Spleen (tissue), 11 donors: Measurements from ENCODE around the gene SLC39A11. TPM values are rescaled to one million over a fixed set of nuclear protein-coding genes. Genes with fewer than 3 reads are reported as not detected.

ENCODE experiments used
- DNase-seq: peaks from one replicate; pipeline ENCODE4 v3.0.0-alpha.2; 2020
- H3K27ac ChIP-seq, 8 donors: fragments of 200-600 bp; sonication (generic) in 7 of 8; 1 replicate in 4 of 8; 2 replicates in 4 of 8; pipeline versions ENCODE4 v1.5.0 to v1.8.0; 2016 to 2021; ENCODE audit warnings: inconsistent platforms in 4 of 8, mild to moderate bottlenecking in 4 of 8, moderate library complexity in 1 of 8
- H3K27me3 ChIP-seq, 7 donors: fragments of 200-600 bp; sonication (generic) in 6 of 7; replicated peaks in 1 of 7; 1 replicate in 4 of 7; 2 replicates in 3 of 7; pipeline versions ENCODE4 v1.5.0 to v1.8.0; 2016 to 2021; ENCODE audit warnings: inconsistent platforms in 3 of 7, mild to moderate bottlenecking in 1 of 7
- H3K36me3 ChIP-seq, 6 donors: fragments of 200-600 bp; sonication (generic) in 5 of 6; 1 replicate in 4 of 6; 2 replicates in 2 of 6; pipeline versions ENCODE4 v1.5.0 to v1.8.0; 2016 to 2021; ENCODE audit warnings: inconsistent platforms in 2 of 6
- H3K4me1 ChIP-seq, 6 donors: fragments of 200-600 bp; sonication (generic) in 5 of 6; 1 replicate in 3 of 6; 2 replicates in 3 of 6; pipeline versions ENCODE4 v1.5.0 to v1.8.0; 2016 to 2021; ENCODE audit warnings: inconsistent platforms in 3 of 6
- H3K4me3 ChIP-seq, 8 donors: fragments of 200-600 bp; sonication (generic) in 7 of 8; 1 replicate in 4 of 8; 2 replicates in 4 of 8; pipeline versions ENCODE4 v1.5.0 to v1.8.0; 2016 to 2021; ENCODE audit warnings: inconsistent platforms in 4 of 8, mild to moderate bottlenecking in 4 of 8, moderate library complexity in 2 of 8
- H3K9me3 ChIP-seq, 8 donors: fragments of 200-600 bp; sonication (generic) in 7 of 8; 1 replicate in 4 of 8; 2 replicates in 4 of 8; pipeline versions ENCODE4 v1.5.0 to v1.8.0; 2016 to 2021; ENCODE audit warnings: inconsistent platforms in 4 of 8
- CTCF ChIP-seq, 11 experiments: fragments of 200-600 bp in 7 of 11; fragments of 450-650 bp in 4 of 11; sonication (generic) in 4 of 11; IDR thresholded peaks in 8 of 11; conservative IDR thresholded peaks in 3 of 11; 1 replicate in 7 of 11; 2 replicates in 4 of 11; pipeline versions ENCODE4 v1.4.0 to v1.8.0; 2016 to 2021; ENCODE audit warnings: antibody characterized with exemption in 11 of 11, inconsistent platforms in 4 of 11, mild to moderate bottlenecking in 1 of 11
- POLR2A ChIP-seq, 3 donors: fragments of 450-650 bp; IDR thresholded peaks; one replicate each; pipeline ENCODE4 v1.5.1; 2017; ENCODE audit warnings: antibody characterized with exemption in 3 of 3, mild to moderate bottlenecking in 1 of 3
- POLR2AphosphoS5 ChIP-seq, 3 donors: sonication (generic); formaldehyde crosslinking; IDR thresholded peaks; one replicate each; pipeline ENCODE4 v1.5.1; 2017; ENCODE audit warnings: antibody characterized with exemption in 3 of 3
- WGBS, 5 donors: extraction: QIAGEN DNeasy Blood & Tissue Kit in 3 of 5; methylation state at CpG; one replicate each; pipeline versions ENCODE4 v1.1.5 to v1.1.7; 2013 to 2018; 5-methylcytosine and 5-hydroxymethylcytosine counted together
- intact Hi-C: fragments of 100-400 bp; cut with DNase I; formaldehyde crosslinking; loops from one replicate; pipeline ENCODE4 v1.15.0; 2023; ENCODE audit warnings: low total_unique reads
- polyA plus RNA-seq, 3 donors: library from polyadenylated mRNA; stranded (reverse); fragments of 200-250 nt; gene quantifications; one replicate each; pipeline ENCODE4 v1.2.1, GENCODE V29; 2013
- total RNA-seq, 7 donors: library from RNA; depleted of rRNA in 3 of 7; stranded (reverse); fragments of >200 nt in 3 of 7; fragmentation: NEBNext Ultra II Directional in 4 of 7; extraction: Animal tissue kit (Norgen Biotek cat#: 25700) in 4 of 7; gene quantifications; one replicate each; pipeline versions ENCODE4 v1.1.0 to v1.2.1, GENCODE V29; 2016 to 2021
- donor health status: healthy with polysubstance abuse.
- donor health status: DM: no; HTN: no; CAD: no; lungs with moderate emphysema.
- donor health status: DM: no; HTN: no; CAD: no.
- donor health status: Bipolar disorder and iron deficiency.
- donor health status: healthy.
- donor health status: DM: no; HTN: no; CAD: no.
- donor health status: DM: yes; HTN: yes; CAD: no.

The SLC39A11 gene
- total and polyA plus RNA-seq, 10 donors, result 4.1 to 45.2 (median 27.8) TPM

GRCh38 chr17:72603420-72604242, 488.9 kb downstream of the SLC39A11 start:
- Histone ChIP-seq H3K4me1 (no peaks in the 10 kb centered on the region), H3K27me3 (peaks cover 0 to 60% (median 5%) of the 10 kb centered on the region in 7 donors), H3K27ac (no peak overlapping the region), H3K9me3 (peaks cover 0 to 21% (median 15%) of the 10 kb centered on the region in 8 donors), H3K4me3 (no peak overlapping the region), H3K36me3 (no peaks in the 10 kb centered on the region)
- 74 to 86% (median 78%) methylated on average over 6 to 7 of the region's 7 CpGs for WGBS, 5 donors
- no peak for DNase-seq
- no peak for TF ChIP-seq POLR2A (IDR thresholded peaks at IDR 0.05)
- no peak for TF ChIP-seq POLR2AphosphoS5 (IDR thresholded peaks at IDR 0.05)
- TF ChIP-seq CTCF (IDR thresholded peaks at IDR 0.05 in 8 of 11, conservative IDR thresholded peaks at IDR 0.05 in 3 of 11), result no peak
- intact Hi-C loops, result no loop called here

- no peak overlapping the region for H3K4me3 ChIP-seq
- H3K36me3 ChIP-seq, result no peaks in the 10 kb centered on the region
- no peak overlapping the region for H3K27ac ChIP-seq
- 33 to 45% (median 39%) methylated on average over 12 of the region's 12 CpGs for whole genome bisulfite sequencing, 5 donors
- no peaks in the 10 kb centered on the region for H3K4me1 ChIP-seq
- DNase-seq, result no peak
- peaks cover 0 to 64% (median 5%) of the 10 kb centered on the region in 7 donors for H3K27me3 ChIP-seq
- peaks cover 0 to 13% (median 7%) of the 10 kb centered on the region in 8 donors for H3K9me3 ChIP-seq
- intact Hi-C loops, result no loop called here
- TF ChIP-seq POLR2AphosphoS5 (IDR thresholded peaks at IDR 0.05), result no peak
- no peak for TF ChIP-seq CTCF (IDR thresholded peaks at IDR 0.05 in 8 of 11, conservative IDR thresholded peaks at IDR 0.05 in 3 of 11)
- TF ChIP-seq POLR2A (IDR thresholded peaks at IDR 0.05), result no peak
These were observed 489.7 kb downstream of the SLC39A11 start for GRCh38 chr17:72602517-72603419.

- 67 to 84% (median 76%) methylated on average over 4 of the region's 4 CpGs for WGBS, 5 donors
- no peaks in the 10 kb centered on the region for H3K9me3 ChIP-seq
These were observed 491.6 kb downstream of the SLC39A11 start for GRCh38 chr17:72600934-72601333.

More at GRCh38 chr17:72600934-72601333, 491.6 kb downstream of the SLC39A11 start:
- TF ChIP-seq POLR2AphosphoS5 (IDR thresholded peaks at IDR 0.05) (no peak), CTCF (IDR thresholded peaks at IDR 0.05 in 8 of 11, conservative IDR thresholded peaks at IDR 0.05 in 3 of 11) (no peak), POLR2A (IDR thresholded peaks at IDR 0.05) (no peak)
- Histone ChIP-seq H3K27ac (no peak overlapping the region), H3K4me3 (no peak overlapping the region), H3K36me3 (no peaks in the 10 kb centered on the region), H3K27me3 (peaks cover 0 to 66% (median 5%) of the 10 kb centered on the region in 7 donors), H3K4me1 (no peaks in the 10 kb centered on the region)
- DNase-seq, result no peak
- intact Hi-C loops, result no loop called here
